GM21390 (cell line): ENCODE results near the gene SCAANT1.

Experiments
- ATAC-seq: cut with Tn5 transposase; IDR thresholded peaks from one replicate; pipeline ENCODE4 v1.9.1; 2021; ENCODE audit not compliant: unreplicated experiment

The SCAANT1 gene

DNA sequence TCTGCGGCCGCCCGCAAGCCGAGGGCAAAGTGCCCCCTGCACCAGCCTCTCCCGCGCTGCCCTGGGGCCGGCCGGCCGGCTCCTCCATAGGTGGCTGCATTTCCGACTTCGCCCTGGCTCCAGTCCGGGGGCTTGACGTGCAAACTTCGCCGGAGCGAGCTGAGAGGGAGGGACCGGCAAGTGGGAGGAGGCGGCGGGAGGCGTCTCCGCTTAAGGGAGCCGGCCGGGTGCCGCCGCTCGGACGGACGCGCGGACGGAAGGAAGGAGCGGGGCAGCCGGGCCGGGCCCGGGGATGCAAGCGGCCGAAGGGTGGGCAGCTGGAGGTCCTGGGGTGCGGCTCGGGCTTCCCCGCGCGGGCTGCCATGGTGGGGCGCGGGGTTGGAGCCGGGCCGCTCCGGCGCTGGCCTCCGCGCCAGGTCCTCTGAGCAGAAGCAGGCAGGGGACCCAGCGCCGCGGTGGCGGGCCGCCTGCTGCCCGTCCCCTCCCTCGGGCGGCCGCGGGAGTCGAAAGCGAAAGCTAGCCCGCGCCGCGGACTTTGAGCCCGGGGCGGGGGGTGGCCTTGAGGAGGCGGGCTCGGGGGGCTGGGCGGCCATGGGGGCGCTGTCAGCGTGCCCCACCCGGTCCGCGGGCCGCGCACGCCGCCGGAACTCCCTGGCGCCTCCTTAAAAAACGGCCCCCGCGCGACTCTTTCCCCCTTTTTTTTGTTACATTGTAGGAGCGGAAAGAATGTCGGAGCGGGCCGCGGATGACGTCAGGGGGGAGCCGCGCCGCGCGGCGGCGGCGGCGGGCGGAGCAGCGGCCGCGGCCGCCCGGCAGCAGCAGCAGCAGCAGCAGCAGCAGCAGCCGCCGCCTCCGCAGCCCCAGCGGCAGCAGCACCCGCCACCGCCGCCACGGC lies at the start of gene SCAANT1:
TSS of gene SCAANT1 (minus strand) at position 511 of the 895 bp plus-strand sequence.
- ATAC-seq, result peak; percentile 77

- no peak for ATAC-seq
Observed at GRCh38 chr3:63961891-63962290, 49.7 kb upstream of the SCAANT1 start.

- ATAC-seq, result no peak
Observed at GRCh38 chr3:63960048-63960711, 48.0 kb upstream of the SCAANT1 start.

GRCh38 chr3:63959146-63959545 lies 47.0 kb upstream of the SCAANT1 start:
- ATAC-seq, result no peak

GRCh38 chr3:63955830-63956545 lies 43.8 kb upstream of the SCAANT1 start:
- ATAC-seq, result no peak

GRCh38 chr3:63955036-63955650 lies 43.0 kb upstream of the SCAANT1 start:
- ATAC-seq, result no peak

GRCh38 chr3:63954182-63954581 lies 42.0 kb upstream of the SCAANT1 start:
- no peak for ATAC-seq

GRCh38 chr3:63952248-63952594 lies 40.0 kb upstream of the SCAANT1 start:
- no peak for ATAC-seq

- ATAC-seq, result peak; percentile 67
Observed at GRCh38 chr3:63951492-63952247, 39.5 kb upstream of the SCAANT1 start.

DNA sequence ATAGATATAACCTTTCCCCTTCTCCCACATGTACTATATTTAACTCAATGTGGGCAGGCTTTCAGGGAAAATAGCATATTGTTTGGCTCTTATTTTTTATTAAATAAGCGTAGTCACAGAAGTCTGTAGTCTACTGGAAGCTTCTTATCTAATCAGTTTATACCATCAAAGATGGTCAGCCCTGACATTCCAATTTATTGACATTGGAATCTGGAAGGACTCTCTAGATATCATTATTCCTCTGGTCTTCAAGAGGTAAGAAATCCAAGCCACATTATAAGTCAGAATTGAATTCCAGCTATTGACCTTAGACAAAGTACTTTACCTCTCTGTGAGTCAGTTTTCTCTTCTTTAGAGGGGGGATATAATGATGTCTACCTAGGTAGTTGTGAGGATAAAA lies 38.5 kb upstream of the SCAANT1 start:
- ATAC-seq, result no peak

GRCh38 chr3:63949005-63949404 lies 36.8 kb upstream of the SCAANT1 start:
- ATAC-seq, result no peak

DNA sequence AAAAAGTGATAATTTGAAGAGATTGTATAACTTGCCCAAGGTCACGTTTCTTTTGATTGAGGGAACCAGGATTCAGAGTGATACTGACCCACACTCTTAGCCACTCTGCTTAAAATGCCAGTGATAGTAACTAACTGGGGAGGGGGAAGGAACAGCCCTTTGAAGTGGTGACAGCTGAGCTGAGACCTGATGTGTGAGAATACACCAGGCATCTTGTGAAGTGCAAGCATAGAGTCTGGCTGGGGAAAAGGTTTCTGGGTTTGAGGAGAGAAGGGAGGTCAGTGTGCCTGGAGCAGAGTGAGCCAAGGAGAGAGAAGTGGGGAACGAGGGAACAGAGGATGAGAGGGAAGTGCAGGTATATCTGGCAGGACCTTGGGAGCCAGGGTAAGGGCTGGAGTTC lies 35.4 kb upstream of the SCAANT1 start:
- ATAC-seq, result no peak

DNA sequence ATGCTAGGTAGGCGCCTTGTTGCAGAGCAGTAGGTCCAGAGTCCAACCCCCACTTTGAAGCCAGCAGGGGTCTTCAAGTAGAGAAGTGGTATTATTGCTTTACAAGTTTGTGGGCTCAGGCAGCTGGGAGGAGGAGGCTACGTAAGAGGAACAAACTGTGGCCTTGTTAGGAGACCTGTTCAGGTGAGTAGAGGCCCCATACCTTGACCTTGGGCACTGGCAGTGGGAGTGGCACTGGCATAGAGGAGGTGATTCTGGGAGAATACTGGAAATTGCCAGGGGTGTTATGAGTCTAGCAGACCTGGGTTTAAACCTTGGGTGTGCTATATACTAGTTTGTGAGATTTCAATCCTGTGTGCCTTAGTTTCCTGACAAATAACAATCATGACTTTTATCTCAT lies 34.6 kb upstream of the SCAANT1 start:
- ATAC-seq, result no peak

GRCh38 chr3:63945558-63946096 lies 33.4 kb upstream of the SCAANT1 start:
- no peak for ATAC-seq

GRCh38 chr3:63943678-63944077 lies 31.5 kb upstream of the SCAANT1 start:
- no peak for ATAC-seq

GRCh38 chr3:63942528-63942927 lies 30.3 kb upstream of the SCAANT1 start:
- ATAC-seq, result no peak

- ATAC-seq, result no peak
Observed at GRCh38 chr3:63940389-63940757, 28.2 kb upstream of the SCAANT1 start.

- peak; percentile 70 for ATAC-seq
Observed at GRCh38 chr3:63937661-63938651, 25.8 kb upstream of the SCAANT1 start.

DNA sequence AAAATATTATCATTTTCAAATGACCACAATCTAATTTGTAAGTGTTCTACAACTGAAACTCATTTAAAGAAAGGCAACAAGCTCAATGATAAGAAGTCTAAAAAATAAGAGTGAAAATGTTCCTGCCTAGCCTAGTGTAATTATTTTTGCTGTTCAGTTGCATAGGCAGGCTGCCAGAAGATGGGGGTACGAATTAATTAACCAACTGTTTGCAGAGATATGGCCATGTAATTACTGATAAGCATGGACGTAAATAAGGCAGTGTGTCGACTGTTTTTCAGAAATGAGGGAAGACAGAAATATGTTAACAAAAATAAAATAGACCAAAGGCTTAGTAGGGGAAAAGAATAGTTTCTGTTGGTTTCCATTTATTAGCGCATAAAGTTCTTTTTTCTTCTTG lies 24.7 kb upstream of the SCAANT1 start:
- no peak for ATAC-seq
